ENCODE results near the gene EIF1AY.

- TF ChIP-seq POLR2AphosphoS5 (IDR thresholded peaks at IDR 0.05) (peak in 2 of 4 donors; percentile 30 to 33), CTCF (IDR thresholded peaks at IDR 0.05) (no peak)
These were observed 15.6 kb upstream of the EIF1AY start for GRCh38 chrY:20559873-20560512.
